ENCODE measurements around the gene TMEM131.
"Not testable (repeated sequence)": the region's sequence is repeated elsewhere in the genome, so short reads cannot be mapped to it uniquely, and the experiment has no call there.

The TMEM131 gene

DNA sequence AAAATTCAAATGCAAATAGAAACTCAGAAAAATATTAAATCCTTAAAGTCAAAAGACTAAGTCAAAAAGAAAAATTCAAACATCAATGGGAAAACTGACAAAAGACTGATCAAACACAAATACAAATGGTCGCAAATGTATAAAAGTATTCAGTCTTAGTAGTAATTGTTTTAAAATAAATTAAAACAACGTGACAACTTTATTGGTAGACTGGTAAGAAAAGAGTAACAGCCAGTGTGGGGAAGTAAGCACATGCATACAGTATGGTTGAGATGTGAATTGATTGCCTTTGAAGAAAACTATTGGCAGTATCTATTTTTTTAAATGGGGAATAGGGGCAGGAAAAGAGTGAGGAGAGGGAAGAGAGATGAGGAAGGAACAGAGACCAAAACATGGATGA, 9.8 kb downstream of the TMEM131 start:
- no peak for DNase-seq

DNA sequence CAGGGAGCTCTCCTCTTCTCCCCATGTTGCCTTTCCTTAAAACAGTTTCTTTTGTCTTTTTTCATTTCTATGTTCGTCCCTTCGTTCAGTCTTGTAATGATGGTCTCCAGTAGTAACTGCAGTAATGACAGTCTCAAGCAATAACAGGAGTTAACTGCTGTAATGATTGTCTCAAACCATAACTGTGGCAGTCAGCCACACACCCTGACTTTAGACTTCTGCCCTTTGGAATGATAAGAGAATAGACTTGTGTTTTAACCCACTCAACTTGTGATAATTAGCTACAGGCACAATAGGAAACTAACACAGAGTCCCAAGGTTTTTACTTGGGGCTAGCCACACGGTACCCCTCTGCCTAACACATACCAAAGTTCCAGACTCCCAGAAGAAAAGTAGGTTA, 12.1 kb downstream of the TMEM131 start:
- no peak for DNase-seq

DNA sequence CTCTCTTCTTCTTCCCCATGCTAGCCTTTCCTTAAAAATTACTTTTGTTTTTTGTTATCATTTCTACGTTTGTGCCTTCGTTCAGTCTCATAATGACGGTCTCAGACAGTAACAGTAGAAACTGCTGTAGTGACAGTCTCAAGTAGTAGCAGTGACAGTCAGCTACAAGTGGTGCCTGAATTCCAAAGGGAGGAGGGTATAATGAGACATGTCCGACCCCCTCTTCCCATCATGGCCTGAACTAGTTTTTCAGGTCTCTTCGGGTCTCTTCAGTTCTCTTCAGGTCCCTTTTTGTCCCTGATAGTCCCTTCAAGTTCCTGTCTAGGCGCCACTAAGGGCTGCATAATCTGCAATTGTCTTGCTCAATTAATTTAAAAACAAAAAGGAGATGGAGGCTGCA, 12.6 kb downstream of the TMEM131 start:
- no peak for DNase-seq

DNA sequence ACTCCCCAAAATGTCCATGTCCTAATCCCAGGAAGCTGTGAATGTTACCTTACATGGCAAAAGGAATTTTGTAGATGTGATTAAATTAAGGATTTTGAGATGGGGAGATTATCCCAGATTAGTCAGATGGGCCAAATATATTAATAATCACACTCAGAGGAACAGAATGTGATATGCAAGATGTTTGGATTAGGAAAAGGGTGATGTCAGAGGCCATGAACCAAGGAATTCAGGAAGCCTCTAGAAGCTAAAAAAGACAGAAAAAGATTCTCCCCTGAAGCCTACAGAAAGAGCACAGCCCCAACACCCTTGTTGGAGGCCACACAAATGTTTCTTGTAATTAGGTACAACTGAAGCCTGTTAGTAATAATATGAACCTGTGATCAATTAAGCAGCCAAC, 13.1 kb downstream of the TMEM131 start:
- DNase-seq = no peak

DNA sequence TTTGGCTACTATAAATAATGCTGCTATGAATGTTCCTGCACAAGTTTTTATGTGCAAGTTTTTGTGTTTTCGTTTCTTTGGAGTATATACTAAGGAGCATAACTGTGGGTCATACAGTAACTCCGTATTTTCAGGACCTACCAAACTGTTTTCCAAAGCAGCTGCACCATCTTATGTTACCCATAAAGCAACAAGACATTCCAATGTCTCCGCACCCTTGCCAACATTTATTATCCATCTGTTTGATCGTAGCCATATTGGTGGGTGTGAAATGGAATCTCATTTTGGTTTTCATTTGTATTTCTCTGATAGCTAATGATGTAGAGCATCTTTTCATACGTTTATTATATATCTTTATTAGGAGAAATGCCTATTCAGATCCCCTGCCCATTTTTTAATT, 13.8 kb downstream of the TMEM131 start:
- no peak for DNase-seq

DNA sequence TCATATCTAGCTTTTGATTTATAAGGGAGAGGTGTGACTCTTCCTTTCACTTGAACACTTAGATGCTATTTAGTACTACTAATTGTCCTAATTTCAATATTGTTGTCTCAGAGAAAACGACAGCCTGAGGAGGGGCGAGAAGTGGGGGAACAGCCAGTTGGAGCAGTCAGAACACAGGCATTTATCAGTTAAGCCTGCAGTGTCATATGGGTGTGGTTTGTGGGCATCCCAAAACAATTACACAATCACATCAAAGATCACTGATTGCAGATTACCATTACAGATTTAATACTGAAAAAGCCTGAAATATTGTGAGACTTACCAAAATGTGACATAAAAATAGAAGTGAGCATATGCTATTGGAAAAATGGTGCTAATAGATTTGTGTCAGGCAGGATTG, 15.8 kb downstream of the TMEM131 start:
- DNase-seq = no peak

DNA sequence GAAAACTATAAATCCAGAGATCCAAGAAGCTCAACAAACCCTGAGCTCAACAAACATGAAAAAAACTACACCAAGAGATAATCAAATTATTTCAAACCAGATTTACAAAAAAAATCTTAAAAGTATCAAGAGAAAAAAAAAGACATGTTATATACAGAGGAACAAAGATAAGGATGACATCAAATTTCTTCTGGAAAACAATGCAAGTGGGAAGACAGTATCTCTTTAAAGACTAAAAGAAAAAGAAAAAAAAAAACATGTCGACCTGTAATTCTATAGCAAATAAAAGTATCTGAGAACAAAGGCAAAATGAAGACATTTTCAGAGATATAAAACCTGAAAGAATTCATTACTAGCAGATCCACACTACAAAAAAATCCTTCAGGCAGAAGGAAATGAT, 21.3 kb downstream of the TMEM131 start:
- no peak for DNase-seq

DNA sequence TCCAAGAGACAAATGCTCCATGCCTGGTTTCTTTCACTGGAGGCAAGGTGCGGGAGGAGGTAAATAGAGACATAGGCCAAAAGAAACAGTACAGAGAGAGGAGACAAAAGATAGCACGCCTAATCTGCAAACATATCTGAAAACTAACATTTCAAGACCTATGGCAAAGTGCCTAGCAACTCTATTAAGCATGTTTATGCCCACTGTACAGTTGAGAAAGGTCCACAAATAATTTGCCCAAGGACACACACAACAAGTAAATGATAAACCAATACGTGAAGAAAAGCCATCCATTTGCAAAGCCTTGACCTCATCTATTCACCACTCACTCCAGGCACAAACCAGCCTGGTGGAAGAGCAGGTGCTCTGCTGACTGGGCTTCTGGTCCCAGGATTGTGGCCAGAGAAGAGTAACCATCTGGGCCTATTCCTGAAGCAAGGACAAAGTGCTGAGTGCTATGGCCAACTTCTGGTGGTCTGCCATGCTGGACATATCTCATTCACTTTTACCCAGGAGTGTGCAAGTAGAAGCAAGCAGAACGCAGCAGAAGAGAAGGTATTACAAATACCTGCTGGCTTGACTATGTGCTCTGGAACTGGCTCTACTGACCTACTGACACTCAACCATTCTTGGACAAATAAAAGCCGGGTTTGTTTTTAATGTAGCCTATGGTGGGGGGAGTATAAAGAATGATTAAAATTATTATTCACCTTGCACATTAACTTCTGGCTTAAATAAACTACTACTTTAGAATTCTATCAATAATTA, 25.3 kb downstream of the TMEM131 start:
- no peak for DNase-seq

DNA sequence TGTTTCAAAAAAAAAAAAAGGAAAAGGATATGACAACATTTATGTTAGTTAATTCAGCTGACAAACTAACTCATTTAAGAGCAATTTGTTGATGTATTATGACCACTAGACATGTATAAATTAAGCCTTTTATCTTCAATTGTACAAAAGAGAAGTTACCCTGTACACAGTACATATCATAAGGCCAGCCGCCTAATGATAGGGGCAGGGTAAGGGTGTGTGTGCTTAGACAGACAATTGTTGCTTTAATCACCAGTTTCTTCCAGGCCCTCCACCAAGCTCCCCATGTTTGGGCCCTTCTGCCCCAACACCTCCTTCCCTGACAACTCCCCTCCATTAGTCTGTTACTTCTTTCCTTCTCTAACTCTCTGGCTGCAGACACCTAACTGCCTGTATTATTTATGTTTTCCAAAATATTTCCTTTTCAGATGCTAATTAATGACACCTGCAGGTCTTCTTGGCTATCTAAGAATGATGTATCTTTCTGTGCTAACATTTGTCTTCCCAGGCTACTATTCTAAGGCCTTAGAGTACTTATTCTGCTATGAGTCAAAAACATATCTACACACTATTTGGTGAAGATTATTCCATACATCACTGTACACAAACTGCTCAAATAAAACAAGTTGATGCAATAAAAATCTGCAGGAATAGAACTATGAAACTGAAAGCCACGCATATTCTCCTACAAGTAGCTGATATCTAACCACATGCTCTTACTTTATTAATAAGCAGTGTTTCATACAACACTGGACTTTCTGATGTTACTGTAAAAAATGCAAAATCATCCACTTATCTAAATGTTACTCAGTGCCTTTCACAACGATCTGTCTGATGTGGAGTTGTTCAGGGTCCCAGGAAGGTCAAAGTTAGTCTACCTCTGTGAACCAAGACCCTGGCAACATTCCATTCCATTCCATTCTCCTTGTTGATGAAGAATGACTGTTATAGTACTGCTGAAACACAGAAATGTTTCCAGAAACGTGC, 26.4 kb downstream of the TMEM131 start:
- no peak for DNase-seq

DNA sequence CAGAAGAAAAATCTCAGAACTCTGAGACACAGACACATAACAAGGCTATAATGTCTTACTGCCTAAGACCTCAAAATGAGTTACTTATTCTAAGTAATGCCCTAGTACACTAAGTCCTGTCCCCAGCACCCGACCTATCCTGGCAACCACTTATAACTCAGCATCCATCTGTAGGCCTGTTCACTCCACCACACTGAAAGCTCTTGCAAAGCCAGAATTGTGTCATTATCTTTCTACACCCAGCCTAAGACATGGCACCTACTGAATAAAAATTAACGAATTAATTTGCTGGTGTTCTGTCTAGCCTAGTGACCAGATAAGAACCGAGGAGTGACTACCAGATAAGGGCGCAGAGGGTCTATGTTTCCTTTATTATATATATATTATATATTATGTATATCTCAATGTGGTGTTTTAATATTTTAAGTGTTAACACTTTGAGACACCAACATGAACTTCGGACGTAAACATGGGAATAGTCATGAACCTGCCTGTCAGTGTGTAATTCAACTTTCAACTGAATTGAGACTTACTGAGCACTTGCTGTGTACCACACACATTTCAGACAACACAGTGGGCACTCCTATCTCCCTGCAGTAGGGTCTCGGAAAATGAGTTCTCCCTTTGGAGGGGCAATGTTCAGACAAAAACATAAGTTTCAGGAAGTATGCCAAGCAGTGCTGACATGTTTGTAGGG, 27.7 kb downstream of the TMEM131 start:
- no peak for DNase-seq

DNA sequence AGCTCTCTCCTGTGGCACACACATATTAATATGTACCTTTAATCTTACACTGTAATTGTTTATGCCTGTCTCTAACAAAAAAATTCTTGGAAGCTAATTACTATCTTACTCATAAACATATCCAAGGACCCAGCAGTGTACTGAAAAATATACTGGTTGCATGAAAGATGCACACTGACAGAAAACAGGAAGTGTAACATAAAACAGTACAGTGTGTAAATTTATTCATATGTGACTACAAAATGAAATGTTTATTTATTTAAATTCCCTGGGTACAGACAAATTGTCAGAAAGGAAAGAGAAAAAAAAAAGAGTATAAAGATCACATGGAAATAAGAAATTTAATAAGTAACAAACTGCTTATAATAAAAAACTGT, 28.5 kb downstream of the TMEM131 start:
- no peak for DNase-seq

DNA sequence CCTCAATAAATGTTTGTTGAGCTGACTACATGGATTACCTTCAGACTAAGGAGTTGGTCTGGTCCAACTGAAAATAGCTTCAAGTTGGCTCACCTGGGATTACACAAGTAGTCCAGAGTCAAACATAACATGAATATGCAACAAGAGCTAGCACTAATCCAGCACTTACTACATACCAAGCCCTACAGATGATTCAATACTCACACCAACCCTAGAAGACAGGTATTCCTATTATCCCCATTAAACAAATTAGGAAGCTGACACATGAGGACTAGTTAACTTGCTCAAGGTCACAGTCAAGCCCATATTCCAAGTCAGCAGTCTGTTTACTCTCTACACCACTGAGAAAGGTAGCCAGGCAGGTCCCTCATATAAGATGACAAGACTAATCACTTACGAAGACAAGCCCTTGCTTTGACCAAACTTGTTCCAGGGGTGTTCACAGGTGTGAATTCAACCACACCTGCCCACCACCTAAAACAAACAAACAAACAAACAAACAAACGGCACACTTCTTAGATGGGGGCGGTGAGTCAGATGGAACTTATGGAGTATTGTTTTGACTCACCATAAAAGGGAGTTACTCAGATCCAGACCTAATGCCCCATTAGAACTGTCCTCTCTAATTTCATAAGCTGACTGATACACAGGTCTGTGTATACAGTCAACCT, 29.1 kb downstream of the TMEM131 start:
- DNase-seq = no peak

DNA sequence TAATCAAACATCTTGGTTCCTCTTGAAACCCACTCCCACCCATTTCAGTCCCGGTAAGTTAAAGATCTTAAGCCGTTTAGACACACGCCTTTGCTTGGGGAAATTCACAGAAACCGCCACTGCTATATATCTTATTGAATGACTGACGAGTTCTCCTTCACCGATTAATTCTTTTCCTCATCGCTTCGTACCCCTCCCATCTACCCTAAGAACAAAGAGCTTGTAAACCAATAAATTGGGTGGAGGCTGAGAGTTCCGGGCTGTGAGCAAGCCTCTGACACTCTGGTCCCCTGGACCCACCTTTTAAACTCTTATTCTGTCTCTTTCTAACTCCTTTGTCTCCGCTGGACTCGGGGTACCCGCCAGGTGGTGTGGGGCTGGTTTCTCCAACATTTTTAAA, 30.6 kb downstream of the TMEM131 start:
- DNase-seq = no peak

DNA sequence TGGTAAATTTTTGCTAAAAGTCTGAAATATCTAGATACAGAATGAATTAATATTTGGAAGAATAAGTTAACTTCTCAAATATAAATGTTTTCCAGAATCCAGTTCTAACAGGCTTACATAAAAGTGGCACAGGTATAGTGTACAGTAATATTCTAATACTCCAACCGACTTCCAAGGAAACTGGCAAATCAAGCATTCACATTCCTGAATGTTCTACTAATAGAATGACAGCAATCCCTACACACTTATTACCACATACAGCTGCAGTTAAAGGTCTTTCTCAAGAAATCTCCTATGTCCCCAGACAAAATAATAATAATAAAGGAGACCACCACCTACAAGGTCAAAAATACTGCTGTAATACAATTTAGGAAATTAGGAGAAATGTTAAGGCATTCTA, 31.9 kb downstream of the TMEM131 start:
- no peak for DNase-seq

DNA sequence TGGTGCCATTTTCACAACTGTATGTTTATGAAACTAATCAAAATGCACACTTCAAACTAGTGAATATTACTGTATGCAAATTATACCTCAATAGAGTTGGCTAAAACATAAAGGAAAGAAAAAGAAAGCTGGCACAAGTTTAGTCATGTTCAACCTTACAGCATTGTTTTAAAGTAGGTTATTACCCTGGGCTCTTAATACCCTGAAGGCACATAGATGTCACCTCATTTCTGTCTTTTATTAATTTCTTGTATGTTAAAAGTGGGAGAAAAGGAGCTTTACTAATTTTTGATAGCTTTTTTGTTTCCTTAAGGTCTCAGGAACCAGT, 32.7 kb downstream of the TMEM131 start:
- DNase-seq = no peak

DNA sequence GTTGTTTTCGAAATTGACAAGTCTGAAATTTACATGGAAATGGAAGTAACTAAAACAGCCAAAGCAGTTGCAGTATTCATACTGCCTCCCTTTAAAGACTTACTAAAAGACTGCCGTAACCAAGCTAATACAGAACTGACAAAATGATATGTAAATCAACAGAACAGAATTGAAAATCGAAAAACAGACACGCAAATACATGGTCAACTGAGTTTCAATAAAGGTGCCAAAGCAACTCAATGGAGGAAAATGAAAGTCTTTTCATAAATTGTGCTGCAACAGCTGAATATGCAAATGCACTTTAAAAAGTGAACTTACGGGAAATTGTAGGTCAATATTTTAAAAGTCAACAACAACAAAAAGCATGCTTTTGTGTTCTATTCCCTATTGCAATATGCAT, 34.2 kb downstream of the TMEM131 start:
- DNase-seq = no peak

DNA sequence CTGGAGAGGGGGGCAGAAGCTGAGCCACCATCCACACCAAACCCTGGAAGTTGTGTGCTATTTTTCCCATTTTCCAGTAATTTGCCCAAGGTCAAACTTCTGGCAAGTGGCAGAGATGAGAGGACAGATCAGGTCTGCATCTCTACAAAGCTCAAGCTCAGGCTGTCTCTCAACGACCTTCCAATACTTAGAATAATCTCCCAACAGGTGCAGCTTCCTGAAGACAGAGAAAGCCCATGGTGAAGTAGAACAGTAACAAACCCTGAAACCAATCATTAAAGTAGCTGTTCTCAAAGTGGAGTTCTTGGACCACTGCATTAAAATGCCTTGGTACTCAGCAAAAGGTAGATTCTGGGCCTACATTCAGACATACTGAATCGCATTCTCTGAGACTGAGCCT, 37.6 kb downstream of the TMEM131 start:
- no peak for DNase-seq

DNA sequence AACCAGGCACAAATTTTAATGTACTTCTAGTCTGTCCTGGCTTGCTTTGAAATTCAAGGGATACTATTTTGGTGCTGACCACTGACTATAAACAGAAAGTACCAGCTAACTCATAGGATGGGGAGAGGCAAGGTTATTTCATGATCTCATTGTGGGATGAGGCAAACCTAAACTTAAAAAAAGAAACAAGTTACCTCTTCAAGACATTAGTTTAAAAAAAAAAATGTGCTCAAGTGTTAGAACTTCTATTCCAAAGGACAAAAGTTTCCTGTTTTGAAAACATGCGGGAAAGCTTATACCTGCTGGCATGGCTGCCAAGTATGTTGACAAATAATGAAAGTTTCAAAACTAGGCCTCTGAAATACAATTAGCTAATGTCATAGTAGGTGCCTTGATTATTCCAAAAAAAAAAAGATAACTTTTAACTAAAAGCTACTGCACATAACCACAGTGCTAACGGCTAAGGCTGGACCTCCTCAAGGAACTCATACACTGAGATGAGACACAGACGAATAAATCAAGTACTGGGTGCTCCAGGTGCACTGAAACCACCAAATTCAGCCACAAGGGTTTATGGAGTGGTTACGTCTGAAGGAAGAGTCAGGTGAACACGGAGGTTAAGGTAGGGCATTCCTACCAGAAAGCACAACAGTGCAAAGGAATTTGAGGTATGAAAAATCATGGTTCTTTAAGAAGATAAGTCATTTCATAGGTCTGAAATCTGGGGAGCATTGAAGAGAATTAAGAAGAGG, 38.1 kb downstream of the TMEM131 start:
- DNase-seq = no peak

DNA sequence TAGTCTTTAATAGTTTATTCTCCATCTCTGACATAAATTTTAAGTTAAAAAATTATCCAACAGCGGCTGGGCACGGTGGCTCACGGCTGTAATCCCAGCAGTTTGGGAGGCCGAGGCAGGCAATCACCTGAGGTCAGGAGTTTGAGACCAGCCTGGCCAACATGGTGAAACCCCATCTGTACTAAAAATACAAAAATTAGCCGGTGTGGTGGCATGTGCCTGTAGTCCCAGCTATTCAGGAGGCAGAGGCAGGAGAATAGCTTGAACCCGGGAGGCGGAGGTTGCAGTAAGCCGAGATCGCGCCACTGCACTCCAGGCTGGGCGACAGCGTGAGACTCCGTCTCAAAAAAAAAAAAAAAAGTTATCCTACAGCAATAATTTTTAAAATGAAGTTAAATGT, 39.0 kb downstream of the TMEM131 start:
- DNase-seq = not testable (repeated sequence)

DNA sequence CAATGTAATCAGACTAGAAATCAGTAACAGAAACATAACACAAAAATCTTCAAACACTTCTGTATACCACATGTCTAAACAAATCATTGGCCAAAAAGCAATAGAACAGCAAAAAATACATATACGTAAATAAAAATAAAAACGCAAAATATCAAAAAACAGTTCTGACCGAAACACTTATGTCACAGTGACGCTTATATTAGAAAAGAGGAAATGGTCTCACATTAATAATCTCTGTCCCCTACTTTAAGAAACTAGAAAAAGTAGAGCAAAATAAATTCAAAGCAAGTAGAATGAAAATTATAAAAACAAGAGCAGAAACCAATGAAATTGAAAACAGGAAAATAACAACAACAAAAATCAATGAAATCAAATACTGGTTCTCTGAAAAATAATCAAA, 41.9 kb downstream of the TMEM131 start:
- DNase-seq = no peak

DNA sequence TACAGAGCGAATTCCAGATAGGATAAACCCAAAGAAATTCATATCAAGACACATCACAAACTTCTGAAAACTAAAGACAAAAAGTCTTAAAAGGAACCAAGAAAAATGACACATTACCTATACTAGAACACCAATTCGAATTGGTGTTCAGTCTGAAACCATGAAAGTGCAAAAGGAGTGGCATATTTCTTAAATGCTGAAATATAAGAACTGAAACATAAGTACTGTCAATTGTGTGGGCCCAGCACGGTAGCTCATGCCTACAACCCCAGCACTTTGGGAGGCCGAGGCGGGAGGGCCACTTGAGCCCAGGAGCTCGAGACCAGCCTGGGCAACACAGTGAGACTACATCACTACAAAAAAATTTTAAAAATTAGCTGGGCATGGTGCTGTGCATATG, 43.4 kb downstream of the TMEM131 start:
- no peak for DNase-seq

DNA sequence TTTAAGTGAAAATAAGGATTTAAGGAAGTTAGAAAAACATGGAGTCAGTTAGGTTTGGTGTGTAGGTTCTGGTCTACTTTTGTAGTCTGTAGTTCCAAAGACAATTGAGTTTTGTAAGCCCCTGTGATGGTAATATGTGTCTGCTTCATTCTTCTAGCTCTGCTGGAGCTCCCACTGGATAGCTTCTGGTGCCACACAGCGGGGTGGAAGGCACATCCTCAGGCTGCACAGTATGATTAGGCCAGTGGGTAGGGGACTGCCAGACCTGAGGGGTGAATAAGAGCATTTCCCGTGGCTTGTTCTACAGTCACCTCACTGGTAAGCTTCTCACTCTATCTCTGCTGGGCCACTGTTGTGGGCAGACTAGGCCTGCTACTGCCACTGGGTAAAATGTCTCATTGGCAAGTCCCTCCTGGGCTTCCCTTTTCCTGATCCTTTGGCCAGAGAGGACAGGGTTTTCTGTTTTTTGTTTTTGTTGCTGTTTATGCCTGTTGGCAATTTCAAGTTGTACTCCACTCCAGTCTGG, 44.5 kb downstream of the TMEM131 start:
- no peak for DNase-seq

Data from femur (tissue), 1 donor.